Thoracic aorta (tissue), 2 donors: ENCODE data around the gene NRTN. TPM values are rescaled to one million over a fixed set of nuclear protein-coding genes. Genes with fewer than 3 reads are reported as not detected.

Experiments
- ATAC-seq: fragments of 150-250 bp; one replicate; pipeline ENCODE4 v1.8.0; 2017; ENCODE audit warnings: low read depth; ENCODE audit not compliant: insufficient number of reproducible peaks, low FRiP score
- DNase-seq: peaks from one replicate; pipeline ENCODE4 v3.0.0-alpha.2; 2020; ENCODE audit warnings: low spot score
- H3K27ac ChIP-seq, 2 donors: fragments of 200-600 bp; sonication (generic); 1 replicate in 1 of 2; 2 replicates in 1 of 2; pipeline ENCODE4 v1.5.1; 2016; ENCODE audit warnings: mild to moderate bottlenecking in 2 of 2, moderate library complexity in 2 of 2
- H3K27me3 ChIP-seq: fragments of 200-600 bp; sonication (generic); replicated peaks from 2 replicates; pipeline ENCODE4 v1.6.0; 2016; ENCODE audit warnings: mild to moderate bottlenecking; ENCODE audit not compliant: insufficient read depth
- H3K36me3 ChIP-seq: fragments of 200-600 bp; sonication (generic); one replicate; pipeline ENCODE4 v1.5.1; 2016
- H3K4me1 ChIP-seq, 2 donors: fragments of 200-600 bp; sonication (generic); 1 replicate in 1 of 2; 2 replicates in 1 of 2; pipeline versions ENCODE4 v1.5.1 to v1.6.0; 2016; ENCODE audit warnings: low read depth in 2 of 2, mild to moderate bottlenecking in 1 of 2; ENCODE audit not compliant: control insufficient read depth in 1 of 2
- H3K4me3 ChIP-seq: fragments of 200-600 bp; sonication (generic); 2 replicates; pipeline ENCODE4 v1.5.1; 2016; ENCODE audit warnings: mild to moderate bottlenecking
- H3K9me3 ChIP-seq: fragments of 200-600 bp; sonication (generic); 2 replicates; pipeline ENCODE4 v1.5.1; 2016
- total RNA-seq, 2 donors: library from RNA; depleted of rRNA; stranded (reverse); fragments of >200 nt; gene quantifications; one replicate each; pipeline versions ENCODE4 v1.1.0 to v1.2.3, GENCODE V29; 2016
- TF ChIP-seq, protein P1 (sequence below): fragments of 200-600 bp; sonication (generic); IDR thresholded peaks from one replicate; pipeline ENCODE4 v1.5.1; 2019; ENCODE audit warnings: antibody characterized with exemption

Gene NRTN
- total RNA-seq, 2 donors from 2014 or later, result not detected

DNA sequence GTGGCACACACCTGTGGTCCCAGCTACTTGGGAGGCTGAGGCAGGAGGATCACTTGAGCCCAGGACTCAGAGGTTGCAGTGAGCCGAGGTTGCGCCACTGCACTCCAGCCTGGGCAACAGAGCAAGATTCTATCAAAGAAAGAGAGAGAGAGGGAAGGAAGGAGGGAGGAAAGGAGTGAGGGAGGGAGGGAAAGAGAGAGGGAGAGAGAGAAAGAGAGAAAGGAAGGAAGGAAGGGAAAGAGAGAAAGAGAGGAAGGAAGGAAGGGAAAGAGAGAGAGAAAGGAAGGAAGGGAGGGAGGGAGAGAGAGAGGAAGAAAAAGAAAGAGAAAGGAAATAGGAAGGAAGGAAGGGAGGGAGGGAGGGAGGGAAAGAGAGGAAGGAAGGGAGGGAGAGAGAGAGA is 12.4 kb downstream of the NRTN start:
- no peaks in the 10 kb centered on the region for H3K27me3 ChIP-seq
- no peaks in the 10 kb centered on the region for H3K4me1 ChIP-seq
- ATAC-seq (no peak), DNase-seq (no peak)
- H3K27ac ChIP-seq, result no peak overlapping the region
- no peak overlapping the region for H3K4me3 ChIP-seq
- no peaks in the 10 kb centered on the region for H3K36me3 ChIP-seq
- no peaks in the 10 kb centered on the region for H3K9me3 ChIP-seq
- TF ChIP-seq, protein P1, sequence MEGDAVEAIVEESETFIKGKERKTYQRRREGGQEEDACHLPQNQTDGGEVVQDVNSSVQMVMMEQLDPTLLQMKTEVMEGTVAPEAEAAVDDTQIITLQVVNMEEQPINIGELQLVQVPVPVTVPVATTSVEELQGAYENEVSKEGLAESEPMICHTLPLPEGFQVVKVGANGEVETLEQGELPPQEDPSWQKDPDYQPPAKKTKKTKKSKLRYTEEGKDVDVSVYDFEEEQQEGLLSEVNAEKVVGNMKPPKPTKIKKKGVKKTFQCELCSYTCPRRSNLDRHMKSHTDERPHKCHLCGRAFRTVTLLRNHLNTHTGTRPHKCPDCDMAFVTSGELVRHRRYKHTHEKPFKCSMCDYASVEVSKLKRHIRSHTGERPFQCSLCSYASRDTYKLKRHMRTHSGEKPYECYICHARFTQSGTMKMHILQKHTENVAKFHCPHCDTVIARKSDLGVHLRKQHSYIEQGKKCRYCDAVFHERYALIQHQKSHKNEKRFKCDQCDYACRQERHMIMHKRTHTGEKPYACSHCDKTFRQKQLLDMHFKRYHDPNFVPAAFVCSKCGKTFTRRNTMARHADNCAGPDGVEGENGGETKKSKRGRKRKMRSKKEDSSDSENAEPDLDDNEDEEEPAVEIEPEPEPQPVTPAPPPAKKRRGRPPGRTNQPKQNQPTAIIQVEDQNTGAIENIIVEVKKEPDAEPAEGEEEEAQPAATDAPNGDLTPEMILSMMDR, result no peak

DNA sequence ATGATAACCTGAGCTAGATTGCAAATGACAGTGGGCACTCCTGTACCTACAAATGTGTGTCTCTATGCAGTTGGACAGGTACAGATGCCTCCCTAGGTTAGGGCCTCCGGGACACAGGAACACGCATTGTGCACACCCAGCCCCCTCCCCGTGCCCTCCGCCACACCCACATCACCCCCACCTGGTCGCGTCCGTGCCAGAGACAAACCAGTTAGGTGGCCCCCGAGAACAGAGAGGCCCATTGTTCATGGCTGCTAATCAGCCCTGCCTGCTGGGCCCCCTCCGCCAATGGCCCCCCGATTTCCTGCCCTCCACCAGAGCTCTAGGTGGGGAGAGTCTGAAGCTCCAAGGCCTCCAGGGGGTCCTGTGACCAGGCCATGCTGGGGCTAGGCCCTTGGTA is 13.7 kb downstream of the NRTN start:
- ATAC-seq, result no peak
- H3K27ac ChIP-seq, result no peak overlapping the region
- H3K36me3 ChIP-seq, result no peaks in the 10 kb centered on the region
- DNase-seq, result no peak
- H3K27me3 ChIP-seq, result no peaks in the 10 kb centered on the region
- TF ChIP-seq, protein P1, result no peak
- H3K4me3 ChIP-seq, result no peak overlapping the region
- no peaks in the 10 kb centered on the region for H3K9me3 ChIP-seq
- H3K4me1 ChIP-seq, result no peaks in the 10 kb centered on the region

DNA sequence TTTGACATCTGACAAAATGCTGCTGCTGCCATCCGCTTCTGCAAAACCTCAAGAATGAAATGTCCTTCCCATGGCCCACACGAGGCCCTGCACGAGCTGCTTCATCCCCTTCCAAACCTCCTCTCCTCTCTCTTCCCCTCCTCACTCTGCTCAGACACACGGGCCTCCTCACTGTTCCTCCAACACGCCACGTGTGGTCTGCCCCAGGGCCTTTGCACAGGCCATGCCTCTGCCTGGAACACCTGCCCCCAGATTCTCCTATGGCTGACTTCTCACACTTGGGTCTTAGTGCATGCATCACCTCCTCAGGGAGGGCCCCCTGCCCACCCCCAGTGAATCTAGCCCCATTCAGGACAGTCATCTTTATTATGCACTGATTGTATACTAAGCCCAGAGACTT is 15.9 kb downstream of the NRTN start:
- H3K27ac ChIP-seq, result no peak overlapping the region

DNA sequence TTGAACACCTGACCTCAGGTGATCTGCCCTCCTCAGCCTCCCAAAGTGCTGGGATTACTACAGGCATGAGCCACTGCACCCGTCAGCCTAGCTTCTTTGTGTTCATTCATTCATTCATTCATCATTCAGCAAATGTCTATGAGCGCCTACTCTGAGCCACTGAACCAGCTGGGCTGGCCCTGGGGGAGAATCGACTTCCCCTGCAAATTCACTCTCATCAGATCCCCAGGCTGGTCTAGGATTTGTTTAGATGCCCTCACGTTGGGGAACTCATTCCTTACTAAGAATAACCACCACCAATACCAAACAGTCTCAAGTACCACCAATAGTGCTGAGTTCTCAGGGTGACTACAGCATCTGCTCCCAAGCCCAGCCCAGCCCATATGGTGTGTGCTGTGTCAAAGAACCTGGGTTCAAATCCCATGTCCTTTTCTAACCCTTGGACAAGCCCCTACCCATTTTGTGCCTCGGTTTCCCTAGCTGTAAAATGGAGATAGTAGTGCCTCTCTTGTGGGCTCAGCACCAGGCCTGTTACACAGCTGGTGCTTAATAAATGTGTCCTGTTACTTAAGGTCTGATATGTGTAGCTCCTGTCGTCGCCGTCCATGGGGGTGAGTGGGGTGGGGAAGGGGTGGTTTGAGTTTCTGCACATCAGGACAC is 16.8 kb downstream of the NRTN start:
- no peak overlapping the region for H3K4me3 ChIP-seq
- no peaks in the 10 kb centered on the region for H3K4me1 ChIP-seq
- DNase-seq (no peak), ATAC-seq (no peak)
- no peaks in the 10 kb centered on the region for H3K27me3 ChIP-seq
- no peaks in the 10 kb centered on the region for H3K36me3 ChIP-seq
- TF ChIP-seq, protein P1, result no peak
- H3K27ac ChIP-seq, result no peak overlapping the region
- H3K9me3 ChIP-seq, result no peaks in the 10 kb centered on the region

More for the DNA sequence above, 15.9 kb downstream of the NRTN start:
- Histone ChIP-seq H3K9me3 (no peaks in the 10 kb centered on the region), H3K36me3 (no peaks in the 10 kb centered on the region), H3K27me3 (no peaks in the 10 kb centered on the region), H3K4me1 (no peaks in the 10 kb centered on the region), H3K4me3 (no peak overlapping the region)
- DNase-seq, result no peak
- TF ChIP-seq, protein P1, result no peak
- ATAC-seq, result no peak

DNA sequence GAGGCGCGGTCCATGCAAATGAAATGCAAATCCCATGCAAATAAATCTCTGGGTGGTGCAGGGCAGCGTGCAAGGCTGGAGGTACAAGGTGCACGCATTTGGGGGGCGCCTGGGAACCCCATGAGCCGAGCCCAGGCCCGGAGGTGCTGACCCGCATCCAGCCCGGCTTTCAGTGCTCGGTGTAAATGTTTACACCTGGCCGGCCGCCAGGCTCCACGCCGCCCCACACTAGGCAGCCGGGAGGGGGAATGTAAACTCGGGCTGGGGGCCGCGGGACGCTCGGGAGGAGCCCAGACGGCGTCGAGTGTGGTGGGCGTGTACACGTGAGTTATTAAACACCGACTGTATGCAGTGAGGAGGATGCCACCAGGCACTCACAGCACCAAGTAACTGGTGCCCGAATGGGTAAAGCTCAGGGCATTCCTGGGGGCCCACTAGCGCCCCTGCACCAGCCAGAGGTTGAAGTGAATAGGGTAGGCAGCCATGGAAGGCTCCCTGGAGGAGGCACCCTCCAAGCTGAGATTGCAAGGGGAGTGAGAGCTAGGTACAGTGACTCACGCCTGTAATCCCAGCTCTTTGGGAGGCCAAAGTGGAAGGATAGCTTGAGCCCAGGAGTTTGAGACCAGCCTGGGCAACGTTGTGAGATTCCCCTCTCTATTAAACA is 17.4 kb downstream of the NRTN start:
- Histone ChIP-seq H3K27ac (no peak overlapping the region), H3K4me1 (no peaks in the 10 kb centered on the region), H3K27me3 (no peaks in the 10 kb centered on the region), H3K9me3 (no peaks in the 10 kb centered on the region), H3K4me3 (no peak overlapping the region), H3K36me3 (no peaks in the 10 kb centered on the region)
- ATAC-seq, result no peak
- DNase-seq, result no peak
- TF ChIP-seq, protein P1, result no peak
